Measurements from ENCODE around the gene CDNF.
"Not testable (repeated sequence)": the region's sequence is repeated elsewhere in the genome, so short reads cannot be mapped to it uniquely, and the experiment has no call there.

CDNF gene

GRCh38 chr10:14838582-14839304 lies 906 bp upstream of the CDNF start:
- peak; percentile 23 for DNase-seq

DNA sequence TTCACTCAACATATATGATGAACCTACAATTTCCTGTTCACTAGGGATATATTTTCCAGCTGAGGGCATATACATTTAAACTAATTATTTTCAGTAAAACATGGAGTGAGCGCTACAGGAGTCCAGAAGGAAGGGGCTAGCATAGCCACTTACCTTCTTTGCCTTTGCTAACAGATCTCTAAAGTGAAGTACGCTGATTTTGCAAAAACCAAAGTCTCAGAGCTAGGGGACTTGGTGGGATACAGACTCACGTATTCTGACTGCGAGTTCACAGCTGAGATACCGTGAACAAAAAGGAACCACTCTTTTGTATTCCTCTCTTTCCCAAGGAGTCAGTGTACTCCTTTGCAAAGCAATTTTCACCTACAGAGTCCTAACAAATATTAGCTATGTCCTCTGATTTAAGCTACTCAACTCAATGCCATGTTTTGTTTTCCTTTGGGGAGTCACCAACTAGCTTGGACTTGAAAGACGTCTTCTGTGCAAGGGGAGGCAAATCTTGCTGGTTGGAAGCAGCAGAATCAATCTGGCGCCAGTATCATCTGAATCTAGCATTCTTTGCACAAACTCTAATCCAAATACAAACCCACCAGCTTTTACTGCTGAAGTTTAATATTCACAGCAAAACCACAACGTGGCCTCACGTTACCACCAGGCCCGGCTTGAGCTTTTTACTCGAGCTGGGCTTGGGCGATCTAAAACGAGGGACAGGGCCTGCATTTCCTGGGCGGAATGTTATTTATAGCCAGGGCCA lies 657 bp downstream of the CDNF start:
- no peak for DNase-seq

- DNase-seq = no peak
Measured at GRCh38 chr10:14836208-14836607, 1.6 kb downstream of the CDNF start.

GRCh38 chr10:14833106-14833505 lies 4.7 kb downstream of the CDNF start:
- DNase-seq = no peak

DNA sequence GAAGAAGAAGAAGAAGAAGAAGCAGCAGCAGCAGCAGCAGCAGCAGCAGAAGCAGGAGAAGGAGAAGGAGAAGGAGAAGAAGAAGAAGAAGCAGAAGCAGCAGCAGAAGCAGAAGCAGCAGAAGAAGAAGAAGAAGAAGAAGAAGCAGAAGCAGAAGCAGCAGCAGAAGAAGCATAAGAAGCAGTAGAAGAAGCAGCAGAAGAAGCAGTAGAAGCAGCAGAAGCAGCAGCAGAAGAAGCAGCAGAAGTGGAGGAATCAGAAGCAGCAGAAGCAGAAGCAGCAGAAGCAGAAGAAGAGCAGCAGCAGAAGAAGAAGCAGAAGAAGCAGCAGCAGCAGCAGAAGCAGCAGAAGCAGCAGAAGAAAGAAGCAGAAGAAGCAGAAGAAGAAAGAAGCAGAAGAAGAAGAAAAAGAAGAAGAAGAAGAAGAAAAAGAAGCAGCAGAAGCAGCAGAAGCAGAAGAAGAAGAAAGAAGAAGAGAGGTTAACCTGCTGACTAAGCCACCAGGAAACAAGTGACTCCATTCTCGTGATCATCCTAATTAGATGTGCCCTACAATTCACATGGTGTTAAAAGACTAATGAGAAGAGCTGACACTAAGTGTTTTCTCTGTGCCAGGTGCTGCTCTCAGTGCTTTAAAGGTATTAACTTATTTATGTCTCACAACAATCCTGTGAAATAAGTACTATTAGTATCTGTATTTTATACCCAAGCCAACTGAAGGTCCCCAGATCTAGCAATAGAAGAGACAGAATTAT lies 11.6 kb downstream of the CDNF start:
- no peak for DNase-seq

DNA sequence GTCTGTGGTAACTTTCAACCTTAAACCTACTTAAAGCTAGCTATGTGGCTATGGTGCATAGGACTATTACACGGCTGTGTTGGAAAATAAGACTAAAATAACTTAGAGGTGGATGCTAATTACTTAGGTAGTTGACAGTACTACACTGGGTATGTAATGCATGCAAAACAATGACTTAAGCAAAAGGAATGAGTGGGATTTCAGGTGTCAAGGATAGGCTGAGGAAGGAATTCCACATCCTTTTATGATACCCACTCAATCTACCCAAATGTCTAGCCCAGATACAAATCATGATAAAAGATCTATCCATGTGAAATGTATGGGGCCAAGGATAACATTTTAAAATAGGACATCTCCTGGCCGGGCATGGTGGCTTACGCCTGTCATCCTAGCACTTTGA lies 13.9 kb downstream of the CDNF start:
- no peak for DNase-seq

DNA sequence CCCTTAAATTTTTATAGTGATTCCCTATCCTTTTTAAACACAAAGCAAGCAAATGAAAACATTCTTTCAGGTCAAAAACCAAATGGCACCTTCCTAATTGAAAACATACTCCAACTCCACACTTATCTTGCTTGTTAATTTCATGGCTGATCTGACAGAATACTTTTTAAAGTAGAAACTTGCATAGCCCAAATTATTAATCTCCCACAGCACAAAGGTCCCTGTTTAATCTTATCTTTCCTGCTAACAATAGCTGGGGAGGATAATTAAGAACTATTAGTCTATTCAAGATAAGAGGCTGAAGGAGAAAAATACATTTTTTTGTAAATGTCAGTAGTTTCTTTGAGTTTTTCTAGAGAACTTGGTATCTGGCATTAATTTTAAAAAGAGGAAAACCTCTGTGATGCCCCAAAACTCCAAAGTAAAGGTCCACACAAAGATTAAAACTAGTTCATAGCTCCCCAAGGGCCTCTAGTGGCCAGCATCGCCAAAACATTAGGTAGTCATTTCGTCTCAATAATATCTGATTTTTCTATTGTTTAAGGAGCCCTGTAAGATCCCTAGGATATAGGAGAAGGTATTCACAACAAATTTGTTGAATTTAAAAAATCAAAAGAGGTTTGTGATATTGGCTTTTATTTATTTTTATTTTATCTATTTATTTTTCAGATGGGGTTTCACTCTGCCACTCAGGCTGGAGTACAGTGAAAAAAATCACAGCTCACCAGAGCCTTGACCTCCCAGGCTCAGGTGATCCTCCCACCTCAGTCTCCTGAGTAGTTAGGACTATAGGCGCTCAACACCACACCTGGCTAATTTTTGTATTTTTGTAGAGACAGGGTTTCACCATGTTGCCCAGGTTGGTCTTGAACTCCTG lies 14.7 kb downstream of the CDNF start:
- DNase-seq = peak; percentile 49

- DNase-seq = no peak
Measured at GRCh38 chr10:14821635-14822375, 16.0 kb downstream of the CDNF start.

DNA sequence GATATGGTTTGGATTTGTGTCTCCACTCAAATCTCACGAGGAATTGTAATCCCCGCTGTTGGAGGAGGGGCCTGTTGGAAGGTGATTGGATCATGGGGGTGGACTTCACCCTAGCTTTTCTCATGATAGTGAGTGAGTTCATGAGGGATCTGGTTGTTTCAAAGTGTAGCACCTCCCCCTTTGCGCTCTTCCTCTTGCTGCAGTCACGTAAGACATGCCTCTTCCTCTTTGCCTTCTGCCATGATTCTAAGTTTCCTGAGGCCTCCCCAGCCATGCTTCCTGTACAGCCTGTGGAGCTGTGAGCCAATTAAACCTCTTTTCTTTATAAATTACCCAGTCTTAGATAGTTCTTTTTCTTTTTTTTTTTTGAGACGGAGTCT lies 17.1 kb downstream of the CDNF start:
- DNase-seq = no peak

GRCh38 chr10:14820010-14820774 lies 17.6 kb downstream of the CDNF start:
- DNase-seq = no peak

- not testable (repeated sequence) for DNase-seq
Measured at GRCh38 chr10:14816717-14817116, 21.1 kb downstream of the CDNF start.

DNA sequence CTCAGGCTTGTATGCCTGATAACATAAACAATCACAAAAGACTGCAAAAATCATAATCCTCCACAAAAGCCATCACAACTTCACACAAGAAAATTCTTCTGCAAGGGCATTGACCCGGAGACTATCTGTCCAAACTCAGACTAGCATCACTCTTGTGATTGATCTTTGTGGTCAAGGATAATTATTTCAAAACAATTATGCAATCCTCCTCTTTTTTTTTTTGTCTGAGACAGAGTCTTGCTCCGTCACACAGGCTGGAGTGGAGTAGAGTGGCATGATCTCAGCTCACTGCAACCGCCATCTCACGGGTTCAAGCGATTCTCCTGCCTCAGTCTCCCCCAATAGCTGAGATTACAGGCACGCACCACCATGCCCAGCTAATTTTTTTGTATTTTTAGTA lies 22.2 kb downstream of the CDNF start:
- no peak for DNase-seq

GRCh38 chr10:14812271-14812670 lies 25.6 kb downstream of the CDNF start:
- peak; percentile 17 for DNase-seq

DNA sequence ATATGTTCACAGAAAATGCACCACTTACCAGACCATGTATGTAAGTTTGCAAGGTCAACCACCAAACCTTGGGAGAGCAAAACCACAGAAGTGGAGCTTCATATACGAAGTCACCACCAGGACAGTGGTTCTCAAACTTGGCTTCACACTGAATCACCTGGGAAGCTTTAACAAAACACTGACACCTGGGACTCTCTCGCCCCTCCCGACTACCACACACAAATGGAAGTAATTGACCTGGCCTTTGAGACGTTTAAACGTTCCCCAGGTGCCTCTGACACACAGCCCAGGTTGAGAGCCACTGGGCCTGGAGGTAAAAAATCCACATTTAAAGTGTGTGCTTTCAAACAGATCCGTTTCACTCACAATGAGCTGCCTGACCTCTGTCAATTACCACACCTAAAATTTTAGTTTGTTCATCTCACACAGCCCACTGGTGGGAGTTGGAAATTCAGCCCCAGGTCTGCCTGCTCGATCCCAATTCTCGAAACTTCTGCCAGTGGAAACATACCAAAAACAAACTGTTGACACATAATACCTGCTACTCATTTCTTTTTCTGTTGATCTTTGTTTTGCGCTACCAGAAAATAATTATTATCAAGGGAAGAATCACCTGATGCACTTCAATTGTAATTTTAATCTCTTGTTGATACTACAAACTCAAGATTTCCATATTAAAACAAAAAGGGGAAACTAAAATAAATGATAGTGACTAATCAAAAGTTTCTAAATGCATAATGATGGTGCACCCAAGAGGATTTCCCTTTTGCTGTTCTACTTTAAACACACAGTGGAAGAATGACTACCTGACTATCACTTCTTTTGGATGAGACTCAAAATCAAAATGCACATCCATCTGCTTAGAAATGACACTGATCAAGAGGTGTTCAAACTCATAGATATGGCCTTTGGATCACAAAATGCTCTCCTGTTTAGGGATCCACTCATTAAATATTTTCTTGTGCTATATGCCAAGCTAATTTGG lies 26.6 kb downstream of the CDNF start:
- DNase-seq = no peak

DNA sequence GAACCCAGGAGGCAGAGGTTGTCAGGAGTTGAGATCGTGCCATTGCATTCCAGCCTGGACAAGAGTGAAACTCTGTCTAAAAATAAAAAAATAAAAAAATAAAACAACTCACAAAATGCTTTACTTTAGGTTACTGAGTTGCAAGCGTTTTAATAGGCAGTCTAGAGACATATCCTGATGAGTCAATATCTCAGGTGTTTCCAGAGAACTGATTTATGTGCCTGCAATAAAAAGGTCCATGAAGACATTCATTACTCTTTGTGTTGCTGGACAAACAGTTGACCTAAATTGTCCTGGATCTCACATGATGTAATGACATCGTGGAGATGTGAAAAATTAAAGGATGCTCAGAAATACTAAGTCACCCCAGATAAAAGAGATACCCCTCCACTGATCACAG lies 31.5 kb downstream of the CDNF start:
- no peak for DNase-seq

DNA sequence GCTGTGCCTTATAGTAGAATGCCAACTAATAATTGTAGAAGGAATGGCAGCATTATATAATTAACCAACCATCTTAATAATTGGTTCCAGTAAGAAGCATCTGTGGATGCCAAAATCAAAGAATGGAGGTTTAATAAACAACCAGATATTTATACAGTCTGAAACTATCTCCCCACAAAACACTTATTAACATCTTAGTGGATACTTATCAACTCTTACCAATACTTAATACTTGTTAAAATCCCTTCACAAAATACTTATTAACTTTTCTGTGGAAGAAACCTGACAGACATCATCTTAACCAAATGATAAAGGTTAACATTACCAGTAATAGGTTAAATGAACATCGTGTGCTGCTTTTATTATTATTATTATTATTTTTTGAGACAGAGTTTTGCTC lies 34.0 kb downstream of the CDNF start:
- DNase-seq = no peak

DNA sequence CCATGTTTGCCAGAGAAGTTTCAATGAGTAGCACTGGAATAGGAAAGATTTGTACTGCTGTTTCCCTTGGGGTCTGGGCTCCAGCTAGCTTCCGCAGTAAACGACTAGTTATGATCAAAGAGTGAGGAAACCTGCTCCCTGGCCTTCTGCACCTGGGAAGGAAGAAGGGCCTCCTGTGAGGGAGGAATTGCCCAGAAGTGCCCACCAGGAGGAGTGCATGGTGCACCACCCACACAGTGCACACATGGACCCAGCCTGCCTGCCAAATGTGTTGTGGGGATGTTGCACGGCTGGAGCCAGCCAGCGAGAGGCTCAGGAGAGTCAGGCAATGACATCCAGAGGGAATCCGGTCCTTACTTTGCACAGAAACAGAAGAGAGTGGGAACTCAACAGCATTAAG lies 36.1 kb downstream of the CDNF start:
- DNase-seq = no peak

GRCh38 chr10:14800397-14800796 lies 37.4 kb downstream of the CDNF start:
- no peak for DNase-seq

DNA sequence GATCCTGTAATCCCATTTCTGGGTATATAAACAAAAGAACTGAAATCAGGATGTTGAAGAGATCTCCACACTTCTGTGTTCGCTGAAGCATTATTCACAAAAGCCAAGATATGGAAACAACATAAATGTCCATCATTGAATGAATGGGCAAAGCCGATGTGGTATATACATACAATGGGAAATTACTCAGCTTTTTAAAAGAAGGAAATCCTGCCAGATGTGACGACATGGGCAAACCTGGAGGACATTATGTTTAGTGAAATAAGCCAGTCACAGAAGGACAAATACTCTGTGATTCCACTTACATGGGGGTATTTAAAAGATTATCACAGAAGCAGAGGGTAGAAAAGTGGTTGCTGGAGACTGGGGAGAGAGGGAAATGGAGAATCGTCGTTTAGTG lies 39.2 kb downstream of the CDNF start:
- DNase-seq = no peak

DNA sequence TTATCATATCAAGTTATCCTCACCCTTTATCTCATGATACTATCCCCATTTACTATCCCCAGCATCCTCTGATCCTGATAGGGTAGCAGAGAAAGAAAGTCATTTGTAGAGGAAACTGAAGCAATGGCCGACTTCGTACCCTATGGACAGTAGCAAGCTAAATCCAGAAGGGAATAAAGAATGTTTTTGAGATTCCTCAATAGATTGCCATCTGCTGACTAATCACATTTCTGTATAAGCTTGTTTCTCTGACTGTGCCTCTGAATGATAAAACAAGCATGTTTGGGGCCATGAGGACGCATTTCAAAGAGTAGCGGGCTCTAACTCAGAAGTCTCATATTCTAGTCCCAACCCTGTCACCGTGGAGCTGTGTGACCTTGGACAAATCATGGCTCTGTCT lies 49.9 kb downstream of the CDNF start:
- DNase-seq = no peak

Measured in activated CD4-positive, alpha-beta T cell treated with anti-CD3 and anti-CD28 coated beads, Interleukin-2, Interleukin-6, amounts not matched to agents 100 ng/mL and 50 ng/mL, durations not matched to agents 16 hours and 8 hours (primary cell).